HepG2 (cell line): ENCODE results near the gene PCDHGB2. TPM values are rescaled to one million over a fixed set of nuclear protein-coding genes. Genes with fewer than 3 reads are reported as not detected.

Source experiments
- CENPT ChIP-seq: sonication (generic); formaldehyde crosslinking; IDR thresholded peaks from 2 replicates; pipeline ENCODE4 v1.8.0; 2022; ENCODE audit warnings: low read depth, mild to moderate bottlenecking, moderate library complexity, missing genetic modification reagents
- EEA1 ChIP-seq: sonication (generic); formaldehyde crosslinking; IDR thresholded peaks from 2 replicates; pipeline ENCODE4 v1.5.1; 2020; ENCODE audit warnings: mild to moderate bottlenecking, missing genetic modification reagents, borderline replicate concordance
- FOXP4 ChIP-seq: sonication (generic); formaldehyde crosslinking; IDR thresholded peaks from 2 replicates; pipeline ENCODE4 v1.4.0; 2020; ENCODE audit warnings: missing genetic modification reagents
- HNRNPL ChIP-seq: fragments of 200-400 bp; formaldehyde crosslinking; IDR thresholded peaks from 2 replicates; pipeline ENCODE4 v1.6.1; 2017; ENCODE audit warnings: mild to moderate bottlenecking, low read depth, low read length
- KDM6A ChIP-seq: IDR thresholded peaks from 2 replicates; pipeline ENCODE4 v1.6.1; 2016; ENCODE audit warnings: low read depth
- PITX1 ChIP-seq: sonication (generic); formaldehyde crosslinking; IDR thresholded peaks from 2 replicates; pipeline ENCODE4 v1.5.1; 2020; ENCODE audit warnings: mild to moderate bottlenecking, missing genetic modification reagents
- POLR2AphosphoS2 ChIP-seq: IDR thresholded peaks from 2 replicates; pipeline ENCODE4 v1.6.1; 2011; ENCODE audit warnings: low read depth, low read length, improper control_type of control experiment
- RBFOX2 ChIP-seq: fragments of 200-400 bp; formaldehyde crosslinking; IDR thresholded peaks from 2 replicates; pipeline ENCODE4 v1.6.1; 2017; ENCODE audit warnings: low read depth, mild to moderate bottlenecking, low read length
- SIX4 ChIP-seq: sonication (generic); formaldehyde crosslinking; IDR thresholded peaks from 2 replicates; pipeline ENCODE4 v1.4.0; 2020; ENCODE audit warnings: missing genetic modification reagents
- SNAPC5 ChIP-seq: sonication (generic); formaldehyde crosslinking; IDR thresholded peaks from 2 replicates; pipeline ENCODE4 v1.8.1; 2023; ENCODE audit warnings: mild to moderate bottlenecking, missing genetic modification reagents, borderline replicate concordance
- TP53 ChIP-seq: sonication (generic); formaldehyde crosslinking; conservative IDR thresholded peaks from 2 replicates; pipeline ENCODE4 v1.4.0; 2020; ENCODE audit warnings: missing genetic modification reagents
- YY1 ChIP-seq: IDR thresholded peaks from 2 replicates; pipeline ENCODE4 v1.6.1; 2011; ENCODE audit warnings: low read length, low read depth, moderate library complexity, mild to moderate bottlenecking; ENCODE audit not compliant: insufficient read depth, insufficient replicate concordance
- ZC3H4 ChIP-seq: sonication (generic); formaldehyde crosslinking; IDR thresholded peaks from 2 replicates; pipeline ENCODE4 v1.4.0; 2020; ENCODE audit warnings: missing genetic modification reagents, borderline replicate concordance
- ZFP62 ChIP-seq: sonication (generic); formaldehyde crosslinking; IDR thresholded peaks from 2 replicates; pipeline ENCODE4 v1.4.0; 2020; ENCODE audit warnings: missing genetic modification reagents
- ZGPAT ChIP-seq: IDR thresholded peaks from 2 replicates; pipeline ENCODE4 v1.6.1; 2016; ENCODE audit warnings: mild to moderate bottlenecking
- ZNF530 ChIP-seq: sonication (generic); formaldehyde crosslinking; IDR thresholded peaks from 2 replicates; pipeline ENCODE4 v1.5.0; 2020; ENCODE audit warnings: low read depth, mild to moderate bottlenecking, missing genetic modification reagents
- ZNF709 ChIP-seq: sonication (generic); formaldehyde crosslinking; IDR thresholded peaks from 2 replicates; pipeline ENCODE4 v1.5.0; 2020; ENCODE audit warnings: mild to moderate bottlenecking, missing genetic modification reagents
- ZNF800 ChIP-seq: sonication (generic); formaldehyde crosslinking; IDR thresholded peaks from 2 replicates; pipeline ENCODE4 v1.4.0; 2020; ENCODE audit warnings: missing genetic modification reagents
- ZSCAN30 ChIP-seq: sonication (generic); formaldehyde crosslinking; IDR thresholded peaks from 2 replicates; pipeline ENCODE4 v1.5.0; 2020; ENCODE audit warnings: mild to moderate bottlenecking, missing genetic modification reagents
- polyA plus RNA-seq, 8 experiments: library from polyadenylated mRNA; depleted of rRNA in 3 of 8; stranded (reverse) in 7 of 8; unstranded in 1 of 8; fragments of >200 nt; fragmentation: Illumina TruSeq in 4 of 8; extraction: Trizol in 4 of 8; gene quantifications; 2 replicates each; pipeline versions ENCODE4 v1.2.1 to v1.2.3, GENCODE V29; 2011 to 2016; ENCODE audit warnings: low read depth in 4 of 8, missing spikeins in 1 of 8, mixed read lengths in 1 of 8; ENCODE audit not compliant: insufficient read depth in 1 of 8
- total RNA-seq, 5 experiments: library from RNA; depleted of rRNA; stranded (reverse); fragments of >200 nt; fragmentation: Illumina TruSeq; extraction: Trizol; gene quantifications; 2 replicates each; pipeline ENCODE4 v1.2.3, GENCODE V29; 2016; ENCODE audit warnings: low read depth in 1 of 5
- TF ChIP-seq, protein P1 (sequence below): sonication (generic); formaldehyde crosslinking; IDR thresholded peaks from 2 replicates; pipeline ENCODE4 v1.8.1; 2023; ENCODE audit warnings: mild to moderate bottlenecking, moderate library complexity, missing genetic modification reagents
- TF ChIP-seq, protein P2 (sequence below): sonication (generic); formaldehyde crosslinking; IDR thresholded peaks from 2 replicates; pipeline ENCODE4 v1.8.0; 2022; ENCODE audit warnings: low read depth, missing genetic modification reagents

The PCDHGB2 gene
- total and polyA plus RNA-seq, 2 of the 13 experiments (the other 11 are each of a cell fraction or from before 2014, with no cell fraction given): 0.64 to 0.82 TPM

DNA sequence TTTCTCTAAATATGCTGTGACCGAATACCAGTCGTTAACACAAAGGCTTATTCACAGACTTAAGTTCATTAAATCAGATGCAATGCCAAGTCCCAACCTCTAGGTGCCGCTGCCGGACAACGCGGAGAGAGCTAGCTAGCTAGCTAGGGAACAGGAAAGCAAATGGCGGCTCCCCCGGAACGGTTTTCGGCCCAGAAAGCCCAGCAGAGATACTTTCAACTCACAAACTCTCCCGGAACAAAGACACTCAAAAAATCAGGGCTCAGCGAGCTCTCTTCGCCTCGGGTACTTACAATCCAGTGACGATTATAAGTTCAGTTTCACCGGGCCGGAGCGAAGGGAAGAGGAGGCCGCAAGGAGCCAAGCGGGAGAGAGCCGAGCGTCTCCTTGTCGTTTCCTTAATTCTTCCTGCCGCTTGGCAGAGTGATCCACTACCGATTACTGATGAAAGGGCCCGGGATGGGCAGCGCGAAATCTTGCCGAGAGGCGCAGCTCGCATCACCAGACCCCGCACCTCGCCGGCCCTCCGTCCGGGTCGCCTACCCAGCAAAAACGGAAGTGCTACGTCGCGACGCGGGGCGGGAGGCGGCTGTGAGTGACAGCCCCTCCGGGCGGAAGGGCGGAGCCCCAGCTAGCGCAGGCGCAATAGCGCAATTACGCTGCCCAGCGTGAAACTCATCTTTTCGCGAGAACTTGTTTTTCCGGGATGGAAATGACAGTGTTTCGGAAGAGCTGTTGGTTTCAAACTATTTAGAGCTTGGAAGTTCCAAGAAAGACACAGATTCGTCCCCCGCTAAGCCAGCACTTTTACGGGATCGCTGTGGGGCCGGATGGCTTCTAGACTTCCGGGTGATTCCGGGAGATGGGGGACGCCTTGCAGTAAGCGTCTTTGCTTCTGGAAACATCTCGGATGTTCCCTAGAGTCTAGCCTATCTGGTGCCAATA is 39.3 kb upstream of the PCDHGB2 start, which contains the start of gene TAF7 (continued):
- peak; percentile 83 for TF ChIP-seq ZGPAT (CRISPR knock-in tag)
- no peak for TF ChIP-seq HNRNPL
- TF ChIP-seq RBFOX2: peak; percentile 97
- no peak for TF ChIP-seq ZFP62 (CRISPR knock-in tag)
- TF ChIP-seq ZNF709 (CRISPR knock-in tag): peak; percentile 55; the same call in 1 of the 2 replicates
- no peak for TF ChIP-seq ZNF530
- no peak for TF ChIP-seq CENPT
- TF ChIP-seq SIX4 (CRISPR knock-in tag): no peak
- TF ChIP-seq, protein P1, sequence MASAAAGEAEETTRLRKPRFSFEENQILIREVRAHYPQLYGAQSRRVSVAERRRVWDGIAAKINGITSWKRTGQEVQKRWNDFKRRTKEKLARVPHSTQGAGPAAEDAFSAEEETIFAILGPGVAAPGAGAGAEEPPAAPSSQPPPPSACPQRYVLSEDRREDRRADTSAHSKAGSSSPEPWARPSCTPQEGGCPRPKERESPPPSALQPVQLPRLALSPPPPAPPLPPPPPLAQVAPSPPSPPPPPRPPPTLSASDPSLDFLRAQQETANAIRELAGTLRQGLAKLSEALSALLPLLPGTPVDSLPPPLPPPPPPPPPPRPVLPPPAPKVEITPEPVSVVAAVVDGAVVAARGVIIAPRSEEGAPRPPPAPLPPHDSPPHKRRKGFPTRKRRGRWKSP (CRISPR knock-in tag): no peak
- 0 out of 2 replicates have a peak, but pooled peaks have one; percentile 93 for TF ChIP-seq EEA1
- no peak for TF ChIP-seq ZNF800
- TF ChIP-seq ZC3H4 (CRISPR knock-in tag): no peak
- TF ChIP-seq YY1: peak; percentile 92
- 0 out of 2 replicates have a peak, but pooled peaks have one; percentile 58 for TF ChIP-seq PITX1 (CRISPR knock-in tag)
- 0 out of 2 replicates have a peak, but pooled peaks have one; percentile 16 for TF ChIP-seq TP53 (CRISPR knock-in tag)
- TF ChIP-seq, protein P2, sequence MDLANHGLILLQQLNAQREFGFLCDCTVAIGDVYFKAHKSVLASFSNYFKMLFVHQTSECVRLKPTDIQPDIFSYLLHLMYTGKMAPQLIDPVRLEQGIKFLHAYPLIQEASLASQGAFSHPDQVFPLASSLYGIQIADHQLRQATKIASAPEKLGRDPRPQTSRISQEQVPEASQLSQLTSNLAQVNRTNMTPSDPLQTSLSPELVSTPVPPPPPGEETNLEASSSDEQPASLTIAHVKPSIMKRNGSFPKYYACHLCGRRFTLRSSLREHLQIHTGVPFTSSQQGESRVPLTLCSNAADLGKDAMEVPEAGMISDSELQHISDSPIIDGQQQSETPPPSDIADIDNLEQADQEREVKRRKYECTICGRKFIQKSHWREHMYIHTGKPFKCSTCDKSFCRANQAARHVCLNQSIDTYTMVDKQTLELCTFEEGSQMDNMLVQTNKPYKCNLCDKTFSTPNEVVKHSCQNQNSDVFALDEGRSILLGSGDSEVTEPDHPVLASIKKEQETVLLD (CRISPR knock-in tag): no peak
- no peak for TF ChIP-seq FOXP4 (CRISPR knock-in tag)
- no peak for TF ChIP-seq KDM6A
- TF ChIP-seq ZSCAN30 (CRISPR knock-in tag): no peak
- 0 out of 2 replicates have a peak, but pooled peaks have one; percentile 65 for TF ChIP-seq POLR2AphosphoS2
- TF ChIP-seq SNAPC5 (CRISPR knock-in tag): no peak
